ENCODE measurements around the gene ZNF839.
A peak's percentile ranks its signal among the peaks of the same experiment; 100 is the strongest.
"Not testable (repeated sequence)": the region's sequence is repeated elsewhere in the genome, so short reads cannot be mapped to it uniquely, and the experiment has no call there.

ZNF839 gene

GRCh38 chr14:102341566-102341965 is 22.0 kb downstream of the ZNF839 start:
- no peak for DNase-seq (ENCODE audit: low read depth in 2 of 2, low spot score in 1 of 2)

- no peak for DNase-seq (ENCODE audit: low read depth in 2 of 2, low spot score in 1 of 2)
Observed at GRCh38 chr14:102342238-102342637, 22.7 kb downstream of the ZNF839 start.

- DNase-seq (ENCODE audit: low read depth in 2 of 2, low spot score in 1 of 2): no peak
Observed at GRCh38 chr14:102344084-102344483, 24.5 kb downstream of the ZNF839 start.

- DNase-seq (ENCODE audit: low read depth in 2 of 2, low spot score in 1 of 2): no peak
Observed at GRCh38 chr14:102344485-102344884, 24.9 kb downstream of the ZNF839 start.

GRCh38 chr14:102345232-102345631 is 25.7 kb downstream of the ZNF839 start:
- no peak for DNase-seq (ENCODE audit: low read depth in 2 of 2, low spot score in 1 of 2)

- no peak for DNase-seq (ENCODE audit: low read depth in 2 of 2, low spot score in 1 of 2)
Observed at GRCh38 chr14:102346645-102347044, 27.1 kb downstream of the ZNF839 start.

- no peak for DNase-seq (ENCODE audit: low read depth in 2 of 2, low spot score in 1 of 2)
Observed at GRCh38 chr14:102348376-102348775, 28.8 kb downstream of the ZNF839 start.

- no peak for DNase-seq (ENCODE audit: low read depth in 2 of 2, low spot score in 1 of 2)
Observed at GRCh38 chr14:102351023-102351422, 31.5 kb downstream of the ZNF839 start.

GRCh38 chr14:102351593-102351992 is 32.0 kb downstream of the ZNF839 start:
- not testable (repeated sequence) for DNase-seq (ENCODE audit: low read depth in 2 of 2, low spot score in 1 of 2)

- no peak for DNase-seq (ENCODE audit: low read depth in 2 of 2, low spot score in 1 of 2)
Observed at GRCh38 chr14:102352213-102352612, 32.7 kb downstream of the ZNF839 start.

- DNase-seq (ENCODE audit: low read depth in 2 of 2, low spot score in 1 of 2): no peak
Observed at GRCh38 chr14:102353126-102353619, 33.6 kb downstream of the ZNF839 start.

GRCh38 chr14:102356280-102356679 is 36.7 kb downstream of the ZNF839 start:
- no peak for DNase-seq (ENCODE audit: low read depth in 2 of 2, low spot score in 1 of 2)

- no peak for DNase-seq (ENCODE audit: low read depth in 2 of 2, low spot score in 1 of 2)
Observed at GRCh38 chr14:102359341-102359740, 39.8 kb downstream of the ZNF839 start.

- no peak for DNase-seq (ENCODE audit: low read depth in 2 of 2, low spot score in 1 of 2)
Observed at GRCh38 chr14:102360388-102360787, 40.8 kb downstream of the ZNF839 start.

GRCh38 chr14:102362084-102362483 is 42.5 kb downstream of the ZNF839 start:
- DNase-seq (ENCODE audit: low read depth in 2 of 2, low spot score in 1 of 2): no peak

GRCh38 chr14:102362545-102363181 is 43.1 kb downstream of the ZNF839 start, which contains the start of the genes CINP and TECPR2:
CINP (minus strand) TSS chr14:102362890; CDS start chr14:102362851, 39 bp downstream.
TECPR2 (plus strand) TSS chr14:102362941; CDS start chr14:102376722, 13,781 bp downstream.
- DNase-seq (ENCODE audit: low read depth in 2 of 2, low spot score in 1 of 2): peak; percentile 96 to 98

GRCh38 chr14:102363182-102363943 is 43.8 kb downstream of the ZNF839 start:
- DNase-seq (ENCODE audit: low read depth in 2 of 2, low spot score in 1 of 2): no peak

- DNase-seq (ENCODE audit: low read depth in 2 of 2, low spot score in 1 of 2): no peak
Observed at GRCh38 chr14:102370305-102370809, 50.8 kb downstream of the ZNF839 start.

- DNase-seq (ENCODE audit: low read depth in 2 of 2, low spot score in 1 of 2): no peak
Observed at GRCh38 chr14:102371361-102371760, 51.8 kb downstream of the ZNF839 start.

- no peak for DNase-seq (ENCODE audit: low read depth in 2 of 2, low spot score in 1 of 2)
Observed at GRCh38 chr14:102373110-102373509, 53.6 kb downstream of the ZNF839 start.

- no peak for DNase-seq (ENCODE audit: low read depth in 2 of 2, low spot score in 1 of 2)
Observed at GRCh38 chr14:102374264-102374663, 54.7 kb downstream of the ZNF839 start.

GRCh38 chr14:102375119-102375518 is 55.6 kb downstream of the ZNF839 start:
- DNase-seq (ENCODE audit: low read depth in 2 of 2, low spot score in 1 of 2): no peak
